GM12891 (cell line): ENCODE data around the gene KAZN.

Source experiments
- PAX5 ChIP-seq: IDR thresholded peaks from 2 replicates; pipeline ENCODE4 v1.6.1; 2011; ENCODE audit warnings: low read length, moderate library complexity, mild to moderate bottlenecking; ENCODE audit not compliant: insufficient read depth, severe bottlenecking
- POLR2A ChIP-seq: IDR thresholded peaks from 2 replicates; pipeline ENCODE4 v1.6.1; 2011; ENCODE audit warnings: low read depth, low read length, control low read depth
- POLR2AphosphoS5 ChIP-seq: IDR thresholded peaks from 2 replicates; pipeline ENCODE4 v1.6.1; 2011; ENCODE audit warnings: low read depth, low read length, control low read depth
- SPI1 ChIP-seq: IDR thresholded peaks from 2 replicates; pipeline ENCODE4 v1.6.1; 2011; ENCODE audit warnings: low read depth, low read length, control low read depth
- TAF1 ChIP-seq: IDR thresholded peaks from 2 replicates; pipeline ENCODE4 v1.6.1; 2011; ENCODE audit warnings: low read depth, low read length, control low read depth

GRCh38 chr1:14997646-14998276, 399.3 kb downstream of the KAZN start:
- TF ChIP-seq POLR2AphosphoS5 (no peak), POLR2A (no peak), TAF1 (no peak), SPI1 (no peak), PAX5 (no peak)
